Stimulated activated CD4-positive, alpha-beta T cell treated with anti-CD3 and anti-CD28 coated beads, TNF-alpha, amount 100 ng/mL, for 24 hours (primary cell): Measurements from ENCODE around the gene ZXDC.

Source experiments
- DNase-seq, 3 experiments: peaks; one replicate each; pipeline ENCODE4 v3.0.0-alpha.2; 2020; ENCODE audit warnings: low read depth in 3 of 3

Gene ZXDC

DNA sequence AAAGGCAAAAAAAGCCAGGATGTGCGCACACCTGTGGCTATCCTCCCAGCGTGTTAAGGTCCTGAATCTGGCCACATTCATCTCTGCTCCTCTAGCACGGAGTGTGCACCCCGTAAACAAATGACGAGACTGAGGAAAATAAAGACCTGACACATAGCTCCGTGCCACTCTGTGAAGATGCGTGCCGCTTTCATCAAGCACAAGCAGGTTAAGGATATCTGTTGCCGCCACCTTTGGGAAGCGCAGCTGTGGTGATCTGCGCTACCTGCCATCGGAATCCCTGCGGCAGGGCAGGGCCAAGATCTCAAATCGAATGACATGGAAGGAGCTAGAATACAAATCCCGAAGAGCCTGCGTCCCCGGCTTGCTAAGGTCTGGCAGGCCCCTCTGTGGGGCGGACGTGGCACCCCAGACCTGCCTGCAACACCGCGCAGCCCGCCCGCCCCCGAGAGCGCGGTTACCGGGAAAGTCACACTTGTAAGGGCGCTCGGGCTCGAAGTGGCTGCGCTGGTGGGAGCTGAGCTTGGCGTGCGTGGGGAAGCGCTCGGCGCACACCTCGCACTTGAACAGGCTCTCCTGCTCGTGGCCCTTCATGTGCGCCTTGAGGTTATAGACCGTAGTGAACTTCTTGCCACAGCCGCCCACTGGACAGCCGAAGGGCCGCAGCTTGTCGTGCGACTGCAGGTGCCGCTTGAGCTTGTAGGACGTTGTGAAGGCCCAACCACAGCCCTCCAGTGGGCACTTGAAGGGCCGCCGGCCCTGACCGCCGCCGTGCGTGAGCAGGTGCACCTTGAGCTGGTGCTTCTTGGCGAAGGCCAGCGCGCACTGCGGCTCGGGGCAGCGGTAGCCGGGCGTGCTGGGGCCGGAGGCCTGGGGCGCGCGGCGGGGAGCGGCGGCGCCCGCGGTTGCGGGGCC lies 936 bp downstream of the ZXDC start:
- DNase-seq, result peak; percentile 4 to 42 (median 14)

DNA sequence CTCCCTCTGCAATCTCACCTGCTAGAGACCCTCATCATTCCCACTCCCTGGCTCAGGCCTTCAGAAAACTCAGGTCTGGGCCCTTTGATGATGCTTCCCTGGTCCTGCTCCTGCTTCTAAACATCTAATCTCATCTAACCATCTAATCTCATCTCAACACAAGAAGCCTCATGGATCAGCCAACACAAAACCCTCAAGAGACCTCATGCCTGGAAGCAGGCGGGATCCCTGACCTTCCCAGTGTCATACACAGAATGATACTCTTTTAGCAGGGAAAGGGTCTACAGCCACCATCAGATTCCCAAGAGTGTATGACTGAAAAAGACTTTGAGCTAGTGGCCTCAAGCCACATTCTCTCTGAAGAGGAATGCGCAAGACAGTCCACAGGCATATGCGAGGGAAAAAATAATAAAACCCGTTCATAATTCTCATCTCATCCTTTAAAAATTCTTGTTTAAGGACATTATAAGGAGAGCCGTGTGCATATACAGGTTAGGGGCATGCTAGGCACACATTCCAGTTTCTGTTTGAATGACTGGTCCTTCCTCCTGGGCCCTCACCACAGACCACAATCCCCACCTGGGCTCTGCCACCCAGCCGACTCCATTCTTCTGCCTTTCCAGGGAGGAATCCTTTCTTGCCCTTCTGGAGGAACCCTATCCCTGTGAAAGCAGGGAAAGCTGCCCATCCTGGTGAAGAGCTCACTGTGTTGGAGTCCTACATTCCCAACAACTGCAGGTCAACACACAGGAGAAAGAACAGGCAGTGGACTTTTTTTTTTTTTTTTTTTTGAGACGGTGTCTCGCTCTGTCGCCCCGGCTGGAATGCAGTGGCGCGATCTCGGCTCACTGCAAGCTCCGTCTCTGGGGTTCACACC lies 2.2 kb downstream of the ZXDC start:
- no peak for DNase-seq

- no peak for DNase-seq
These were observed 3.2 kb downstream of the ZXDC start for GRCh38 chr3:126472277-126473006.

DNA sequence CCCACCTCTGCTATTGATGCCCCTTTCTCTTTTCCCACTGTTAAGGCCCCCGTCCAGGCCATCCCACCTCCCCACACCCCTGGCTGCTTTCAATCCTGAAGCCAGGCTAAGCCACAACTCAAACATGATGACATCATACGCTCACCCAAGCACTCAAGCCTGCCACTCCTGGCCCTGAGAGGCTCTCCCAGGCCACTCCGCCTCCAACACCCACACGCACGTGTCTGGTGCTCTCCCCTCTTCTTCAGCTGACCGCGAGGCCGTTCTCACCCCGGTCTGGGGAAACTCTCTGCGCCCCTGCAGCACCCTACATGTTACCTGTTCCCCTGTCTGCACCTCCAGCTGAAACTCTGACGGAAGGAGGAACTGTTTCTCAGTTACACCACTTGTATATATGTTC lies 6.2 kb downstream of the ZXDC start:
- DNase-seq, result no peak

- DNase-seq, result no peak
These were observed 7.4 kb downstream of the ZXDC start for GRCh38 chr3:126468028-126468891.

DNA sequence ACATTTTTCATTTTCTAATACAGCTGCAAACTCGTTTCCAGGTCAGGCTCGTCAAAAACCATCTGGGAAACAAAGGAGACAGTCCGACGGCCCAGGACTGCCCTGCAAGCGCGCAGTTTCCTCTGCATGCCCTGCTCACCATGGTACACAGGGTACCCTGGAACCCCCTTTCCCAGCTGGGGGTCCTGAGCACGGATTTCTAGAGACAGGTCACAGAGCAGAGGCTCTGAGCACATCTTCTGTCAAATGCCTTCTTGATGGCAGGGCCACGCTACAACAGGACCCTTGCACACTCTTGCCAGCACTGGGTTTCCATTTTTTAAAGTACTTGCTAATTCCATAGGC lies 8.1 kb downstream of the ZXDC start:
- no peak for DNase-seq

GRCh38 chr3:126466886-126467610 lies 8.6 kb downstream of the ZXDC start:
- DNase-seq, result no peak

- no peak for DNase-seq
These were observed 9.7 kb downstream of the ZXDC start for GRCh38 chr3:126465928-126466544.

DNA sequence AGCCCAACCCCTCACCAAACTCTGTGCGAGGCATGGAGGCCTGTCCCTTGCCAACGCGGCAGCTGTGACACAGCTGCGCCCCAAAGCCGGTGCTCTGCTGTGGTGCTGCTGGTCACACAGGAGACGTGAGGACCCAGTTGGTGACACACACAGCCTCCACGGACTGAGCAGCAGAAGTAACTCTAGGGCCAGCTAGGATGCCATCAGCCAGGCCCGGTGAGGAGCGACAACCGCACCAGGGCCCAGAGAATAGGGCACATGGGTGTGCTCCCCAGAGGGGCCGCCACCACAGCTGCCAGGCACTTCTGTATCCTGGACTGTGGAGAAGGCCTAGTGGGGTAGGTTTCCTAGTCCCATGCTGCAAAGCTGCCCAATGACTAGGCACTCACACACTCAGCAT lies 10.7 kb downstream of the ZXDC start:
- no peak for DNase-seq

- no peak for DNase-seq
These were observed 11.2 kb downstream of the ZXDC start for GRCh38 chr3:126464494-126464893.

DNA sequence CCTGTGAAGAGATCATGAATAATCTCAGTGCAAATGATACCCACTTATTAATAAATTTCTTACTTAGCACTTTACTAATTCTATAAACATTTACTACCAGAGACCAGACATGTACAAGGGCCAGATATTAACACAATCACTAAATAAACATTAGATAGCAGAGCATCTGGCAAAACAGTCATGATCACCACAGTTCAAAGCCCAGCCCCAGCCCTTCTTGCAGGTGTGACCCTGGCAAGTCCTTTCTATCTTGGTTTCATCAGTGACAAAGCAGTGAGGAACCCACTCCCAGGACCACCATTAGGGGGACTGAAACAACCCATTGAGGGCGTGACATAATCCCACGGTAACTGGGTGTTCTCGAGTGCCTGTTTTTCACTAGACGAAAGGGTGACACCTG lies 11.6 kb downstream of the ZXDC start:
- no peak for DNase-seq

DNA sequence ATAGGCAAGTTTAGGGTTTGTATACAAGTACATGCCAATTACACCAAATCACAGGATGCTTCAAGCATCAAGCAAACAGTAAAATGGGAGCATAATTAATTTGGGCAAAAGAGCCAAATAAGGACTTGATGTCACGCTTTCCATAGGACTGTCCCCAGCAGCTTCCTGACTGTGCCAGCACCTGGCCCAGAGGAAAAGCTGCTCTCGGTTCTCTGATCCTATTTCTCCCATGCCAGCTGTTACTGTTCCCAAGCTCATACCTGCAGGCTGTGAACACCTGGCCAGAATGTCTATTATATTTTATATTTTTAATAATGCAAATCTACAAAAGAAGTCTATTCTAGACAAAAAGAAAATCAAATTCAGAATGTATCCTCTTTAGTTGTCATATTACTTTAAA lies 12.2 kb downstream of the ZXDC start:
- DNase-seq, result no peak

GRCh38 chr3:126461450-126462070 lies 14.1 kb downstream of the ZXDC start:
- DNase-seq, result no peak

GRCh38 chr3:126460381-126460780 lies 15.3 kb downstream of the ZXDC start:
- DNase-seq, result no peak

DNA sequence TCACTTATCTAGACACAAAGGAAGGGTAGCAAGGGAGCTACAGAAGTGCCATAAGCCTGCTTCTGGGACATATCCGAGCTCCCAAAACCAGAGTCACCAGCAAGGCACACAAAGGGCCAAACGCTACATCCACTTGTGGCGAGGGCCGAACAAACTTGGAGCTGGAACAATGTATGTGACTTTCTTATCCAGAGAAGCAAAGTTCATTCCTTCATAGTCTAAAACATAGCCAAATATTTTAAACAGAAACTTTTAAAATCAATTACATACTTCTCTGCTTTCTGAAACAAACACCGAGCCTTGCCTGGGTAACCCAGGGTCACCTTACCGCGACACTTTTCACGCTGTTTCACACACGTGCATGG lies 15.9 kb downstream of the ZXDC start:
- DNase-seq, result no peak

GRCh38 chr3:126459111-126459762 lies 16.5 kb downstream of the ZXDC start:
- DNase-seq, result no peak

GRCh38 chr3:126456766-126457388 lies 18.8 kb downstream of the ZXDC start:
- DNase-seq, result no peak

GRCh38 chr3:126456211-126456610 lies 19.5 kb downstream of the ZXDC start:
- DNase-seq, result no peak
